DND-41 (cell line): ENCODE data around the gene GPRC5D.

Experiments
- ATAC-seq: fragments of 200-7000 bp; cut with Tn5 transposase; 3 replicates; pipeline ENCODE4 v1.9.1; 2021; ENCODE audit warnings: low read depth; ENCODE audit not compliant: insufficient read depth
- DNase-seq: peaks from one replicate; pipeline ENCODE4 v3.0.0-alpha.2; 2020
- H2AFZ ChIP-seq: 2 replicates; pipeline ENCODE4 v1.6.0; 2012; ENCODE audit warnings: low read depth, low read length
- H3K27ac ChIP-seq: 2 replicates; pipeline ENCODE4 v1.5.1; 2012; ENCODE audit warnings: low read length, inconsistent platforms
- H3K27me3 ChIP-seq: fragments of 200-600 bp; sonication (generic); 2 replicates; pipeline ENCODE4 v1.6.0; 2012; ENCODE audit warnings: low read length, mild to moderate bottlenecking, inconsistent platforms; ENCODE audit not compliant: insufficient read depth, poor library complexity
- H3K36me3 ChIP-seq: 2 replicates; pipeline ENCODE4 v1.5.1; 2012; ENCODE audit warnings: low read length, inconsistent platforms; ENCODE audit not compliant: insufficient read depth
- H3K4me1 ChIP-seq: 2 replicates; pipeline ENCODE4 v1.5.1; 2012; ENCODE audit warnings: mild to moderate bottlenecking, low read length; ENCODE audit not compliant: insufficient read depth
- H3K4me2 ChIP-seq: 2 replicates; pipeline ENCODE4 v1.6.0; 2012; ENCODE audit warnings: mild to moderate bottlenecking, moderate library complexity, low read length, inconsistent platforms; ENCODE audit not compliant: insufficient read depth
- H3K4me3 ChIP-seq, 2 experiments: fragments of 200-600 bp in 1 of 2; shearing (Covaris generic) in 1 of 2; 2 replicates each; pipeline ENCODE4 v1.5.1; 2012 to 2016; ENCODE audit warnings: inconsistent platforms in 2 of 2, low read length in 2 of 2, mild to moderate bottlenecking in 2 of 2, low read depth in 1 of 2, moderate library complexity in 1 of 2
- H3K79me2 ChIP-seq: 2 replicates; pipeline ENCODE4 v1.6.0; 2012; ENCODE audit warnings: low read length, inconsistent platforms; ENCODE audit not compliant: insufficient read depth
- H3K9ac ChIP-seq: 2 replicates; pipeline ENCODE4 v1.6.0; 2012; ENCODE audit warnings: low read depth, mild to moderate bottlenecking, inconsistent platforms, low read length, moderate library complexity
- H3K9me3 ChIP-seq: 2 replicates; pipeline ENCODE4 v1.5.1; 2012; ENCODE audit warnings: low read length, moderate library complexity, mild to moderate bottlenecking, inconsistent platforms; ENCODE audit not compliant: insufficient read depth, severe bottlenecking
- H4K20me1 ChIP-seq: 2 replicates; pipeline ENCODE4 v1.6.0; 2012; ENCODE audit warnings: low read length; ENCODE audit not compliant: insufficient read depth
- EZH2 ChIP-seq: IDR thresholded peaks from 3 replicates; pipeline ENCODE4 v1.6.1; 2012; ENCODE audit warnings: borderline replicate concordance, low read depth, mild to moderate bottlenecking, moderate library complexity, low read length, inconsistent platforms; ENCODE audit not compliant: severe bottlenecking
- TF ChIP-seq, protein P1 (sequence below): IDR thresholded peaks from 2 replicates; pipeline ENCODE4 v1.5.1; 2012; ENCODE audit warnings: borderline replicate concordance, low read length, moderate library complexity, mild to moderate bottlenecking; ENCODE audit not compliant: poor library complexity, severe bottlenecking; ENCODE audit errors: extremely low read depth

GPRC5D gene

DNA sequence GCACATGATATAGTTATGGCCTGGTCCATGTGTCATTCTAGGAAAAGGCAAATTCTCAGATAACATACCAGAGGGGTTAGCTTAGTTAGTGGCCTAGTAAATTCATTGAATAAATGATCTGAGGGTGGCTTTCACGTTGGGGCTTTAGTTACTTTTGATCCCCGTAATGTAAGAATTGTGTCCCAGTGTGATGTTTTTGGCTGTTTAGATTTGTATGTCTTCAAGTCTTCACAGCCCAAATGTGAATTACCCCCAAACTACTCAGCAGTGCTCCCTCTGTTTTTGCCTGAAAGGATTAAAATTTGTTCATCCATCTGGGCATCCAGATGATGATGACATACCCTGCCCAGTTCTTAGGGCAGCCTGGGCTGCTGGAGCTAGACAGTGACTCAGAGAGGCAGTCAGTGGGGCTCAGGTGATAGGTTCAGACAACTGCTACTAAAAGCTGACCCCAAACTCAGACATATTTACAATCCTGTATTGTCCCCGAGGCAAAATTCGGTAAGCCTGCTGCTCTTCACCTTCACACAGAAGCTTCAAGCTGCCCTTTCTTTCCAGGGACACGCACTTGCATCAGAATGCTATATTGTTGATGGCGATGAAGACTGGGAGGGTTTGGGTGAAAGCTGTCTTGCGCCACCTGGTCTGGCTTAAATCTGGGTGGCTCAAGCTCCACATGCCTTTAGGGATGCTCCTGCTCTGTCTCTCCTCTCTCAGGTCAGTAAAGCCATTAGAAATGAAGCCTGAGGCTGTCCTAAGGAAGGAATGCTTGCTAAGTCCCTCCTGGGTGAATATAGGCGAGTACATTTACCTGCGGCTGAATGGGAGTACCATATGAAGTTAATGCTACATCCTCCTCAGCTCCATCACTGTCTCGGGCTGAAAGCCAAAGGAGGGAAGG lies 10.3 kb downstream of the GPRC5D start:
- Histone ChIP-seq H3K9me3 (no peaks in the 10 kb centered on the region), H3K27ac (no peak overlapping the region), H3K36me3 (no peaks in the 10 kb centered on the region), H3K4me3 (no peak overlapping the region), H2AFZ (no peak overlapping the region), H4K20me1 (no peaks in the 10 kb centered on the region), H3K27me3 (peaks cover 6% of the 10 kb centered on the region), H3K4me1 (no peaks in the 10 kb centered on the region), H3K4me2 (no peak overlapping the region), H3K9ac (no peak overlapping the region), H3K79me2 (no peaks in the 10 kb centered on the region)
- no peak for DNase-seq
- no peak for ATAC-seq
- no peak for TF ChIP-seq EZH2
- TF ChIP-seq, protein P1, sequence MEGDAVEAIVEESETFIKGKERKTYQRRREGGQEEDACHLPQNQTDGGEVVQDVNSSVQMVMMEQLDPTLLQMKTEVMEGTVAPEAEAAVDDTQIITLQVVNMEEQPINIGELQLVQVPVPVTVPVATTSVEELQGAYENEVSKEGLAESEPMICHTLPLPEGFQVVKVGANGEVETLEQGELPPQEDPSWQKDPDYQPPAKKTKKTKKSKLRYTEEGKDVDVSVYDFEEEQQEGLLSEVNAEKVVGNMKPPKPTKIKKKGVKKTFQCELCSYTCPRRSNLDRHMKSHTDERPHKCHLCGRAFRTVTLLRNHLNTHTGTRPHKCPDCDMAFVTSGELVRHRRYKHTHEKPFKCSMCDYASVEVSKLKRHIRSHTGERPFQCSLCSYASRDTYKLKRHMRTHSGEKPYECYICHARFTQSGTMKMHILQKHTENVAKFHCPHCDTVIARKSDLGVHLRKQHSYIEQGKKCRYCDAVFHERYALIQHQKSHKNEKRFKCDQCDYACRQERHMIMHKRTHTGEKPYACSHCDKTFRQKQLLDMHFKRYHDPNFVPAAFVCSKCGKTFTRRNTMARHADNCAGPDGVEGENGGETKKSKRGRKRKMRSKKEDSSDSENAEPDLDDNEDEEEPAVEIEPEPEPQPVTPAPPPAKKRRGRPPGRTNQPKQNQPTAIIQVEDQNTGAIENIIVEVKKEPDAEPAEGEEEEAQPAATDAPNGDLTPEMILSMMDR = no peak

DNA sequence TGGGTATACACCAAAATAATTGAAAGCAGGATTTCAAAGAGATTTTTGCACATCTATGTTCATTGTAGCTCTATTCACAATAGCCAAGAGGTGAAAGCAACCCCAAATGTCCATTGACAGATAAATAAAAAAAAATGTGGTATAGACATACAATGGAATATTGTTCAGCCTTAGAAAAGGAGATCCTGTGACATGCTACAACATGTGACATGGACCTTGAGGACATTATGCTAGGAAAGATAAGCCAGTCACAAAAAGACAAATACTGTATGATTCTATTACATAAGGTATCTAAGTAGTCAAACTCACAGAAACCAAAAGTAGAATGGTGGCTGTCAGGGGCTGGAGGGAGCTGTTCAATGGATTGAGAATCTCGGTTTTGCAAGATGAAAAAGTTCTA lies 12.1 kb downstream of the GPRC5D start:
- H3K9me3 ChIP-seq = no peaks in the 10 kb centered on the region
- H3K27me3 ChIP-seq = peaks cover 6% of the 10 kb centered on the region
- H3K4me1 ChIP-seq = no peaks in the 10 kb centered on the region
- no peak for DNase-seq
- no peaks in the 10 kb centered on the region for H4K20me1 ChIP-seq
- no peaks in the 10 kb centered on the region for H3K79me2 ChIP-seq
- H2AFZ ChIP-seq = no peak overlapping the region
- H3K27ac ChIP-seq = no peak overlapping the region
- H3K4me2 ChIP-seq = no peak overlapping the region
- no peak overlapping the region for H3K9ac ChIP-seq
- H3K4me3 ChIP-seq = no peak overlapping the region
- no peak for ATAC-seq
- no peak for TF ChIP-seq EZH2
- TF ChIP-seq, protein P1 = no peak
- H3K36me3 ChIP-seq = no peaks in the 10 kb centered on the region

DNA sequence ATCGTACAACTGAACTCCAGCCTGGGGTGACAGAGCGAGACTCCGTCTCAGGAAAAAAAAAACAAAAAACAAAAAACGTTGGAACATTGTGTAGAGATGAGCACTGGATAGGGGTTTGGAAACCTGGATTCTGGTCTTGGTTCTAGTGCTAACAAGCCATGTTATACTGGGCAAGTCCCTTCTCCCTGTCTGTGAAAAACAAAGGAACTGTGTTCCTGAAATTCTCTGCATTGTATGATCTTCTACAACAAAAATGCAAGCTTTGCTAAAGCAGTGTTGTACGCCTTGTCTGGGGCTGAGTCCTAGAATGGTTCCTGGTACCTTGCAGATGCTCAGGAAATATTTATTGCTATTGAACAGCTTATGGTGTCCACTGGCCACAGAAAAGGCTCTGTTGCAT lies 13.4 kb downstream of the GPRC5D start:
- Histone ChIP-seq H3K4me1 (no peaks in the 10 kb centered on the region), H3K4me3 (no peak overlapping the region), H3K79me2 (no peaks in the 10 kb centered on the region), H3K4me2 (no peak overlapping the region), H3K27me3 (peaks cover 6% of the 10 kb centered on the region), H2AFZ (no peak overlapping the region), H3K27ac (no peak overlapping the region), H3K9me3 (no peaks in the 10 kb centered on the region), H3K36me3 (no peaks in the 10 kb centered on the region), H3K9ac (no peak overlapping the region), H4K20me1 (no peaks in the 10 kb centered on the region)
- TF ChIP-seq, protein P1 = no peak
- TF ChIP-seq EZH2 = no peak
- DNase-seq = no peak
- ATAC-seq = no peak
